RWPE2 (cell line): ENCODE results near the gene TFAP2B.

Experiments
- ATAC-seq: fragments of 200-7000 bp; cut with Tn5 transposase; 3 replicates; pipeline ENCODE4 v1.9.1; 2021; ENCODE audit warnings: low read depth
- DNase-seq: peaks from one replicate; pipeline ENCODE4 v3.0.0-alpha.2; 2020; ENCODE audit warnings: low spot score
- H3K27ac ChIP-seq: fragments of 450-650 bp; 2 replicates; pipeline ENCODE4 v1.5.1; 2017; ENCODE audit warnings: mild to moderate bottlenecking; ENCODE audit not compliant: poor library complexity, severe bottlenecking
- H3K27me3 ChIP-seq: fragments of 250-450 bp; sonication (Bioruptor Pico); 2 replicates; pipeline ENCODE4 v1.5.1; 2021; ENCODE audit warnings: mild to moderate bottlenecking, moderate library complexity; ENCODE audit not compliant: insufficient read depth, poor library complexity, severe bottlenecking
- H3K36me3 ChIP-seq: fragments of 250-450 bp; sonication (Bioruptor Pico); 2 replicates; pipeline ENCODE4 v1.5.1; 2020; ENCODE audit warnings: low read depth, mild to moderate bottlenecking, moderate library complexity
- H3K4me1 ChIP-seq: fragments of 250-450 bp; sonication (Bioruptor Pico); 2 replicates; pipeline ENCODE4 v1.5.1; 2021; ENCODE audit warnings: mild to moderate bottlenecking, moderate library complexity; ENCODE audit not compliant: insufficient read depth, poor library complexity, severe bottlenecking
- H3K4me3 ChIP-seq: fragments of 250-450 bp; sonication (Bioruptor Pico); 2 replicates; pipeline ENCODE4 v1.5.1; 2021; ENCODE audit warnings: mild to moderate bottlenecking, moderate library complexity; ENCODE audit not compliant: severe bottlenecking
- H3K9me3 ChIP-seq: fragments of 250-450 bp; sonication (Bioruptor Pico); 2 replicates; pipeline ENCODE4 v1.5.1; 2021; ENCODE audit warnings: mild to moderate bottlenecking, moderate library complexity; ENCODE audit not compliant: severe bottlenecking
- TF ChIP-seq, protein P1 (sequence below): fragments of 450-650 bp; IDR thresholded peaks from one replicate; pipeline ENCODE4 v1.5.1; 2017; ENCODE audit warnings: mild to moderate bottlenecking, moderate library complexity; ENCODE audit not compliant: poor library complexity, severe bottlenecking

Gene TFAP2B

GRCh38 chr6:50840811-50841192, 22.1 kb downstream of the TFAP2B start:
- Histone ChIP-seq H3K4me1 (no peaks in the 10 kb centered on the region), H3K36me3 (no peaks in the 10 kb centered on the region), H3K4me3 (no peak overlapping the region), H3K9me3 (no peaks in the 10 kb centered on the region), H3K27ac (no peak overlapping the region), H3K27me3 (peaks cover 99% of the 10 kb centered on the region)
- TF ChIP-seq, protein P1, sequence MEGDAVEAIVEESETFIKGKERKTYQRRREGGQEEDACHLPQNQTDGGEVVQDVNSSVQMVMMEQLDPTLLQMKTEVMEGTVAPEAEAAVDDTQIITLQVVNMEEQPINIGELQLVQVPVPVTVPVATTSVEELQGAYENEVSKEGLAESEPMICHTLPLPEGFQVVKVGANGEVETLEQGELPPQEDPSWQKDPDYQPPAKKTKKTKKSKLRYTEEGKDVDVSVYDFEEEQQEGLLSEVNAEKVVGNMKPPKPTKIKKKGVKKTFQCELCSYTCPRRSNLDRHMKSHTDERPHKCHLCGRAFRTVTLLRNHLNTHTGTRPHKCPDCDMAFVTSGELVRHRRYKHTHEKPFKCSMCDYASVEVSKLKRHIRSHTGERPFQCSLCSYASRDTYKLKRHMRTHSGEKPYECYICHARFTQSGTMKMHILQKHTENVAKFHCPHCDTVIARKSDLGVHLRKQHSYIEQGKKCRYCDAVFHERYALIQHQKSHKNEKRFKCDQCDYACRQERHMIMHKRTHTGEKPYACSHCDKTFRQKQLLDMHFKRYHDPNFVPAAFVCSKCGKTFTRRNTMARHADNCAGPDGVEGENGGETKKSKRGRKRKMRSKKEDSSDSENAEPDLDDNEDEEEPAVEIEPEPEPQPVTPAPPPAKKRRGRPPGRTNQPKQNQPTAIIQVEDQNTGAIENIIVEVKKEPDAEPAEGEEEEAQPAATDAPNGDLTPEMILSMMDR: no peak
- no peak for ATAC-seq
- DNase-seq: no peak

- ATAC-seq (no peak), DNase-seq (no peak)
- no peaks in the 10 kb centered on the region for H3K36me3 ChIP-seq
- TF ChIP-seq, protein P1: no peak
- H3K27ac ChIP-seq: no peak overlapping the region
- no peak overlapping the region for H3K4me3 ChIP-seq
- no peaks in the 10 kb centered on the region for H3K9me3 ChIP-seq
- H3K4me1 ChIP-seq: no peaks in the 10 kb centered on the region
- peaks cover 100% of the 10 kb centered on the region for H3K27me3 ChIP-seq
Measured at GRCh38 chr6:50842446-50842845, 23.8 kb downstream of the TFAP2B start.

DNA sequence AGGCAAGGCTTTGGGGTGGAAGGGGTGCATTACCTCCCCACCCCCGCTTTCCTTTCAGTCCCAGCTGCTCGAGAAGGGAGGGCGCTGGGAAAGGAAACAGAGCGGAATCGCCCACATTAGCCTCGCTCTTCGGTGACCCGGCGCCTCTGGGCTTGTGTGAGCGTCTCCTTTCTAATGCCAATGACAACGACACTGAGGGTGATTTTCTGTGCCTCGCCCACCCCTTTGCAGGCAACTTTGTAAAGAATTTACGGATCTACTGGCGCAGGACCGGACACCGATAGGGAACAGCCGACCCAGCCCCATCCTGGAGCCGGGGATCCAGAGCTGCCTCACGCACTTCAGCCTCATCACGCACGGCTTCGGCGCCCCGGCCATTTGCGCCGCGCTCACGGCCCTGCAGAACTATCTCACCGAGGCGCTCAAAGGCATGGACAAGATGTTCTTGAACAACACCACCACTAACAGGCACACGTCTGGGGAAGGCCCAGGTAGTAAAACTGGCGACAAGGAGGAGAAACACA, 24.3 kb downstream of the TFAP2B start:
- no peak overlapping the region for H3K27ac ChIP-seq
- no peak for ATAC-seq
- H3K4me1 ChIP-seq: no peaks in the 10 kb centered on the region
- no peaks in the 10 kb centered on the region for H3K36me3 ChIP-seq
- peaks cover 100% of the 10 kb centered on the region for H3K27me3 ChIP-seq
- no peaks in the 10 kb centered on the region for H3K9me3 ChIP-seq
- no peak overlapping the region for H3K4me3 ChIP-seq
- no peak for DNase-seq
- TF ChIP-seq, protein P1: no peak

DNA sequence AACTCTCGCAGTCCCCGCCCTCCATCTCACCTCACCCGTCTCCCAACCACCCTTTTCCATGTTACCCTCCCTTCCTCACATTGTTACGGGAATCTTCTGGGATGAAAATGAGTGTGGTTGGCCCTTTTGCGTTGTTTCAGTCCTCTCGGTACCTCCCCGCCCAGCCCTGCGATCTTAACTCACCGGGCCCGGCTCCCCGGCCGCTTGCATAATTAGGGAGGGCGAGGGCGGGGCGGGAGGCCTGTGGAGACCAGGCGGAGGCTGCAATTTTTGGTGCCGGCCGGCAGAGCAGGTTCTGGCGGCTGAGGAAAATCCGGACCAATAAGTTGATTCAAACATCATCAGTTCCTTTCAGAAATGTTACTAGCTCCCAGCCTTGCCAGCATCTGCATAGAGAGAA, 25.2 kb downstream of the TFAP2B start:
- peaks cover 100% of the 10 kb centered on the region for H3K27me3 ChIP-seq
- H3K4me1 ChIP-seq: no peaks in the 10 kb centered on the region
- no peak overlapping the region for H3K4me3 ChIP-seq
- DNase-seq (no peak), ATAC-seq (no peak)
- no peaks in the 10 kb centered on the region for H3K9me3 ChIP-seq
- H3K36me3 ChIP-seq: no peaks in the 10 kb centered on the region
- H3K27ac ChIP-seq: no peak overlapping the region
- TF ChIP-seq, protein P1: no peak

DNA sequence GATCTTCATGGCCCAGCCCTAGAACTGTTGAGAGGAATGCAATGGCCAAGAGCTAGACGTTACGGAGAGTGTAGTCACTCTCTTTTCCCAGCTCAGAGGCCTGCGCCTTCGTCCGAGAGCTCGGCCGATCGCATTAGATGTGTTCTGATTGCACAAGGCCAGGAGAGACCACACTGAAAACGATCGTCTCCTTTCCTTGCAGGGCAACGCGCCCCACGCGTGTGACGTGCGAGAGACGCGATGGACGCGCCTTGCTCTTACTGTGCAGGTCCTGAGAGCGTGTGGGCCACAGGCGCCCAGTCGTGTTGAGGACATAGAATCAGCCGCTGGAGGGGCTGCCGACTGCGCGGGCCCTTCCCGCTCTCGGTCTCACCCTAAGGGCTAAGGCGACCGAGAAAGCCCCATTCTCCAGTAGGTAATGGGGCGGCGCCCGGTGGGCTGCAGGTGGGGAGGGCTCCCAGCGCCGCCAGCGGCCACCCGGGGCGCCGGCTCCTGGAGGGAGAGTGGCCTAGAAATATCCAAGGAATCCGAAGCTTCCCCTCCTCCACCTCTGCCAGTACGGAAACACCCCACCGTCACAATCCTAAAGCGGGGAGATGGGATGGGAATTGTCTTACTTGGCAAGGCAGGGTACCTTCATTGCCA, 26.9 kb downstream of the TFAP2B start:
- no peaks in the 10 kb centered on the region for H3K4me1 ChIP-seq
- no peak for ATAC-seq
- TF ChIP-seq, protein P1: no peak
- no peak for DNase-seq
- H3K27ac ChIP-seq: no peak overlapping the region
- H3K36me3 ChIP-seq: no peaks in the 10 kb centered on the region
- H3K27me3 ChIP-seq: peaks cover 100% of the 10 kb centered on the region
- H3K4me3 ChIP-seq: no peak overlapping the region
- H3K9me3 ChIP-seq: no peaks in the 10 kb centered on the region
